SHP77 (cell line): ENCODE measurements around the gene CIC.

Experiments
- DNase-seq, 2 experiments: peaks; one replicate each; lab custom pipeline; 2025; lab: John Stamatoyannopoulos, UW

Gene CIC

DNA sequence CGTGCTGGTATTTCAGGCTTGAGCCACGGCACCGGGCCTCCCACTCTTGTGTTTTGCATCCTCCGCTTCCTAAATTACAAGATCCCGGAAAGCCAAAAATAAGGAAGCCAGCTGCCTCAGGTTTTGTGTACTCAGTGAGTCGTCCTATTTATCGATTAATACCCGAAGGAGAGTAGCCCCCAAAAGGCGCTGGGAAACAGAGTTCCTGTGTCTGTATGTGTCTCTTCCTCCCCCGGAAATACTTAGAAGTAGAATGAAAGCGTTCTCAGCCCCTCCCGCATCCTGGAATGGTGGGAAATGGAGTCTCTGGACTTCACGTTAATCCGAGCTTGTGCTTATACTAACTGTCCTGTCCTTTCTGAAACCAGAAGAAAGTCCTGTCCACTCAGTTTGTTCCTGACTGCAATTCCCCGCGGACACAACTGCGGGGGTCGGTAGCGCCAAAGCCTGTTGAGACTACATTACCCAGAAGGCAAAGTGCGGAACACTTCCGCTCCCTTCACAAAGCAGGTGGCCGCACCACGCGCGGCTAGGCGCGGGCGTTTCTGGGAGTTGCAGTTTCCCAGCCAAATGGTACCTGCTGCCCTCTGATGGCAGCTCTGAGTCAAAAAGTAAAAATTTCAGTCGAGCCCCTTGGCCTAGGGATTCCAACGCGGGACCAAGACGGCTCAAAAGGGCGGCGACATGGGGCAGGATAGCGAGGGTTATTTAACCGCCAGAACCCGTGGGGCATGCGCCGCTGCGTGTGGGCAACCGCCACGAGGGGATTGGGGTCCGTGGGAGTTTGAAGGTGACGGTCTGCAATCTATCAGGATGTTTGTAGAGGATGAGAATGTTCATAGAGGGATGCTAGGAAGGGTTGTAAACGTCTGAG is 24.5 kb upstream of the CIC start:
- peak; percentile 95 for DNase-seq

DNA sequence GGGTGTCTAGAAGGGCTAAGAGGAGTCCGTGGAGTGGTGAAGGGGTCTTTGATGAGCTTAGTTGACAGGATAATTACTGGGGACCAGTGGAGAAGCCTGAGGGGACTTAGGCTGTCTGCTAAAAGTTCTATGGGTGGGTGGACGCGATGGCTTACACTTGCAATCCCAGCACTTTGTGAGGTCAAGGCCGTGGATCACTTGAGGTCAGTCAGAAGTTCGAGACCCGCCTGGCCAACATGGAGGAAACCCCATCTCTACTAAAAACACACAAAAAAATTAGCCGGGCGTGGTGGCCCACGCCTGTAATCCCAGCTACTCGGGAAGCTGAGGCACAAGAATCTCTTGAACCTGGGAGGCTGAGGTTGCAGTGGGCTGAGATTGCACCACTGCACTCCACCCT is 23.8 kb upstream of the CIC start:
- no peak for DNase-seq

DNA sequence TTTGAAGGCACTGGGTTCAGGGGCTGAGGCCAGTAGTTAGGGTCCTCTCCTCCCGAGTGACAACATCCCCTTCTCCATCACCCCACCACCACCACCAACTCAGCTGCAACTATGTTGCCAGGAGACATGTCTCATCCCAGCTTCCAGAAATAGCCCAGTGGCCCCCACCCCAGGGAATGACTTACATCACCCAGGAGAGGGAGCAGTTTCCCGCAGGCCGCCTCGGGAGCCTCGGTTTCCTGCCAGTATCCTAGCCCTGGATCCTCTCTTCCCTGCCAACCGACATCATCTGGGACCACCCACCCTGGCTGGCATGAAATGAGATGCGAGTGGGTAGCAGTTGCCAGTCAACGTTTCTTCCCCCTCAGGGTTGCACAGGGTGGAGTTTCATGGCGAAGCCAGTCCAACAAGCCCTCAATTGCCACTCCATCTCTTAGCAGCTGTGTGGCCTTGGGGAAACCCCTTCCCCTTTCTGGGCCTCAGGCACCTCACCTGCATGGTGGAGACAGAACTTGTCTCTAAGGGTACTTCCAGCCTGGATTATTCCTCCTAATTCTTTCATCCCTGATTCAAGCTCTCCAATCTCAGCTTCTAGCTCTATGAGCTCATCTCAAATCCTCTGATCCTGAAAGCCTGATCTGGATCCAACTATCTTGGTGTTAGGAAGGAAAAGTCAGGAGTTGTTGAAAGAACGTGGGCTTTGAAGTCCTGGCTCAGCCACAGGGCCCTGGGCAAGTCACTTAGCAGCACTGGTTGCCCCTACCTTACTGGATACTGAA is 22.7 kb upstream of the CIC start:
- DNase-seq = peak; percentile 23 to 55

DNA sequence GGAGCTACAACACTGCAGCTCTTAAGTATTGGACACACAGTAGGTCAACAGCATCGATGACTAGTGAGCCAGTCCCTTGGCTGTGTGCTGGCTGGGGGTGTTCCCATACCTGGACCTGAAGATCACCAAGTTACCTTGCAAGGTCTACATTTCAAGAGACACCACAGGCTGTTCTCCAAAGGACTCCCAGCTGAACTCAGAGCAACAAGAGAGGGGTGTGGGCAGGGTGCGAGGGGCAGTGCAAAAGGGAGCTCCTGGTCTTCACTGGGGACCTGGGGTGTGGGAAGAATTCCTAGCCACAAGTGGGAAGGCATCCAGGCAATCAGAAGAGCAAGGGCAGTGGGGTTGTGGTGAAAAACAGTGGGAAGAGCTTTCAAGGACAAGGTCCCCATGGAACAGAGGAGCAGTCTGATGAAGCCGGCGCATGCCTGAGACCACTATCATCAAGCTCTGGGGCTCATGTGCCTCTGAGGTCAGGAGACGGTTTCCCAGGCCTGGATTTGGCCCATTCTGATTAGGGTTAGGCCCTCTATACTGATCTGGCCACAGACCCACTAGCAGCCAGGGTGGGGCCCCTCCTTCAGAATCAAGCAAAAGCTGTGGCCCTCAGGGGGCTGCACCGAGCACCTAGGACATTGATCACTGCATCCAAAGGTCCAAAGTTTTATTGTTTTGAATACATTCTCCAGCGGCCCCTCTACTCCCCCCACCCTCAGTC is 22.0 kb upstream of the CIC start:
- DNase-seq = no peak

DNA sequence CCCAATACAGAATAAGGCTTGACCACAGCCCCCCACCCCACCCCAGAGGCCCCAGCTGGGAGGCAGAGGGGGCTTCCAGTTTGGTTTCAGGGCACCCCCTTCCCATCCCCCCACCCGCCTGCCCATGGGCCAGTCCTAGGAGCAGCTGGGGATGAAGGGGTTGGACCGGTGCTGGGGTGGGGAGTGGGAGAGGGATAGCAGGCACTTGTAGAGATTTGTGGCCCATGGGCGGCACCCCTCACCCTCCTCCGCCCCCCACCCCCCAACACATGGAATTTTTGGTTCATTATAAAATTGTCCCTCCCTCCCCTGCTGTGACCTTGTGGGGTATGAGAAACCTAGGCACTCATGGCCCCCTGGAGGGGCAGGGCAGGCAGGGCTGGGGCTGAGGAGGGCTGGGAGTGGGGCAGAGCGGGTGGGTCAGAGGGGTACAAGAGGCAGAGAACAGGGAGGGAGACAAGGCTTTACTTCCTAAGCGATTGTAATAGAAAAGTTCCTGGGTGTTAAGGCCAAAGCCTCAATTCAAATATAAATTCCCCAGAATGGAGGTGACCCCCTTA is 21.3 kb upstream of the CIC start:
- DNase-seq = no peak

DNA sequence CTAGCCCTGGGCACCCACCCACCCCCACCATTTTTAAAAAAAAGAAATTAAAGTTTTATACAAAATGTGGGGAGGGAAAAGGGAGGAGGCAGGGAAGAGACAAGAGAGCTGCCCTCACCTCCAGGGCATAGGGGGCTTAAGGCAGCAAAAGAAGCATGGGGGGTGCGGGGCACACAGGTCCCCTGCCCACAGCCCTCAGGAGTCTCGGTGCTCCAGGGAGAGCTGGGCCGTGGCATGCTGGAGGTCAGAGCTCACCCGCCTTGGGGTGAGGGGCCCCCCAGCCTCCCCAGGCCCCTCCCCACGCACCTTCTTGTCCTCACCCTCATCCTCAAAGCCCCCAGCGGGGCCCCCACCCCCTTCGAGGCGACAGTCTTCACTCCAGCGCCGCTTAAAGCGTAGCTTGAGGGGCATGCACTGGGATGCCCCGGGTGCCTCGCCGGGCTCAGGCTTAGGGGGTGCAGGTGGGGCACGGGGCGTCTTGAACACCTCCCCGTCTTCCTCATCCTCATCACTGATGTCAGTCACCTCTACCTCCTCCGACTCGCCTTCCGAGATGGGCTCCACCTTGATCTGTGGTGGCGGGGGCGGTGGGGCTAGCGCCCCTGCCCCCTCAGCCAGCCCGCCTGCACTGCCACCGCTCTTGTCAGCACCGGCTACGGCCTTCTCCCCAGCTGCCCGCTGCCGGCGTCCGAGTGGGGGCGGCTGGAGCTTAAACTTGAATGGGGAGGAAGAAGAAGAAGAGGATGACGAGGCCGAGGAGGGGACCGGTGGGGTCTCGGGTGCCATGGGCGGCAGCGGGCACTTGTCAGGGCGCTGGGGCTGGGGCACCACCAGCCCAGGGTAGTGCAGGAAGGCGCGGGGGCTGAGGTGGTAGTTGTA is 20.5 kb upstream of the CIC start:
- no peak for DNase-seq

DNA sequence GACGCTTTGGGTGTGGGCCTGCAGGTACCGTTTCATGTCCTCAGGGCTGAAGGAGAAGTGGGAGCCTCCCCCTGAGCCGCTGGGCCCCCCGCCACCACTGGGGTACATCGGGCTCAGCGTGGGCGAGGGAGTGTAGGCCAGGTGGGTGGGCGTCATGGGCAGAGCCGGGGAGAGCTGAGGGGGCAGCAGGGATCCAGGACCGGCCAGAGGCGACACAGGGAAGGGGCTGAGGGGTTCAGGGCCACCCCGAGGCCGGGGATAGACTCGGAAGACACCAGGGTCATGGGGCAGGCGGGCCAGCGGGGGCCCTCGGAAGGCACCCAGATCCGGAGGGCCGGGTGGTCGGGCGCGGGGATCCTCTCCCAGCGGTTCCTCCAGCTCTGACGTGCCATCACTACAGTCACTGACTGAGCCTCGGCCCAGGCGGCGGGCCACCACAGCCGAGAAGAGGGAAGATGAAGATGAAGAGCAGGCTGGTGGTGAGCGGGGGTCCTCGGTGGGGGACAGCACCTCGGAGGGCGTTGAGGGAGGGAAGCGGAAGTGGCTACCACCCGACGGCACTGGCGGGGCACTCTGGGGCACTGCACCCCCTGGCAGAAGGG is 19.8 kb upstream of the CIC start:
- no peak for DNase-seq

DNA sequence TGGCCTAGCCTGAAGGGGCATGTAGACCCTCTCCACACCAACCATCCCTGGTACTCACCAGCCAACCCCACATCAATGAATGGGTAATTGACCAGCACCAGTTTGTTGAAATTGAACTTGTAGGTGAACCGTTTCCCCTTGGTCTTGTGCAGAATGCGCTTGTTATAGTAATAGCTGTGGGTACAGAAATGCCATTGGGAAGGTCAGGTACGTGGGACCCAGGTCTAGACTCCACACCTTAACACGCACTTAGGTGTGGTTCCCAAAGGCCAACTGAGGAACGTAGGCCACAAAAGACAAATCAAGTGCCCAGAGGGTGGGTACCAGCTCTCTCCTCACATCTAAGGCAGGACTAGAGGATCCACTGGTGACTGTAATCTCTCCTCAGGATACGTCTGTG is 19.3 kb upstream of the CIC start:
- no peak for DNase-seq

DNA sequence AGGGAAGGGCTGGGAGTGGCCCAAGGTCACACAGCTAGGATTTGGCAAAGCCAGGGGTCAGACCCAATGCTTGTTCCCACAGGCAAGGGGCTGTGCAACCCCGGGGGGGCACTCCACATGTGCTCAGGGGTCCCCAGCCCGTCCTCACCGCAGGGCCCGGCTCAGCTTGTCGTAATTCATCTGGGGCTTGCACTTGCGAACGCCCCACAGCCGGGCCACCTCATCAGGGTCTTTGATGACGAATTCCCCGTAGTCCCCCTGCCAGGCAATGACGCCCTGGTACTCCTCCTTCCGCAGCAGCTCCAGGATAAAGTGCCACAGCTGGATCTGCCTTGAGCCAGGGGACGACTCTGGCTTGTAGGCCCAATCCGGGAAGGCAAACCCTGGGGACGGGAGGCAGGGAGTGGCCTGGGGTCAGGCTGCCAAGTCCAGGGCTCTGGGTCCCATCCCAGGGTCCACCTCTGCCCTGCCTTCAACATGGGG is 18.8 kb upstream of the CIC start:
- DNase-seq = no peak

DNA sequence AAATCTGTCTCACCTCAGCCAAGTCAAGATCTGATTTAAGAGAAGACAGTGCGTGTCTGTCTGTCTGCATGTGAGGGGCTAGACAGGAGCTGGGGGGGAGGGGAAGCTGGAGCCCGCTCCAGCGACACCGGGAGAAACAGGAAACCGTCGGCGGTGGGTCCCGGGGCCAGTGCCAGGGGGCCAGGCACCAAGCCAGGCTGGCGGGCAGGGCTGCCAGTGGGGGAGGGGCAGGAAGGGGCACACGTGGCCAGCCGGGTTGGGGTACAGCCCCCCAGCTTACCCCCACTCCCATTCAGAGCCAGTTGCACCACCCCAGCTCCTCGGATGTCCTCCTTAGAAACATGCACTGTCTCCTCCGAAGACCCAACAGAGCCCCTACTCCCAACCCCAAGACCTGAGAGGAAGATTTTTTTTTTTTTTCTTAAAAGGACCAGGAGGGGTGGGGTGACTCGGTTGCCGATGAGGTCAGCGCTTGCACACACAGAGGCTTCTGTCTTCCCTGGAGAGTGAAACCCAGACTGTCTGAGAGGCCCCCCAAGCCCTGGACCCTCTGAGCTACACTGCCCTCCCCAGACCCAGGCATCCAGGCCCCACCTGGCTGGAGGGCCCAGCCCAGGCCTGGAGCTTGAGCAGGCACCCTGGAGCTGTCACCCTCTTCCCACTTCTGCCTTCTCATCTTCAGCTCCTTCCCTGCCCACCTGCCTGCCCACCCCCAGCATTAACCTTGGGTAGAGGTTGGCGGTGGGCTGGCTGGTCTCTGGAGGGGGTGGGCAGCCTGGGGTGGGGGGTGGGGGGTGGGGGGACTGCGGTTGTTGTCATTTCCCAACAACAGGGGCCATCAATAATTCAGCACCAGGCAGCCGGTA is 18.2 kb upstream of the CIC start:
- DNase-seq = no peak

DNA sequence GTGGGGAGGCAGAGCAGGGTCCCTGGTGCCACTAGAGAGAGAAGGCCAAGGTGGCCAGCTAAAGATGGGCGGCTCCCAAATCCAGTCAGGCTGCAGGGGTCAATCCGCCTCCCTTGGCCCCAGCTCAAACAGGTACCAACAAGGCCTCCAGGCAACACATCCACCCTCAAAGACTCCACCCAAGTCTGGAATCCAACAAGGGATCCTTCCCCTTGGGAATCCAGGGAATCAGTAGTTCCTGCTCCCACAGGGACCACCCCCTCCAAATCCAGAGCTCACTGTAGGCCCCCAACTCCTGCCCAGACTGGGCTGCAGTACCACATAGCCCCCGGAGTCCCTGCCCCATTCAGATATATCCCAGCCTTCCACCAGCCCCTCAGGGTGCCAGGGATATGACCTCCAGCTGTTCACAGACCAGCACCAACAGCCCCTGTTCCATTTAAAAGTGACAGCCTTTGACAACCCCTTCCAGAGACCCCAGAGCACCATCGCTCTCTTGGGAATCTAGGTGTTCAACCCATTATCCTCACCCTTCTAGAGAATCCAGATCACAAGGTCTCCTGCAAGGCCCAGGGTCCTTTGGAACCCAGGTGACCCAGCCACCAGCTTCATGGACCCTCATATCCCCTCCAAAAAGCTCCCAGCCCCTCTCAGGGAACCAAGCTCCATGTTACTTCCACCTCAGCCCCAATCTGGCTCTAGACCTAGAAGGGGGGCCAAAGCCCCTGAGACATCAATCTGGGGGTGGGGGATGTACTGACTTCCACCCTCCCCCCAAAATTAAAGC is 17.3 kb upstream of the CIC start:
- no peak for DNase-seq

DNA sequence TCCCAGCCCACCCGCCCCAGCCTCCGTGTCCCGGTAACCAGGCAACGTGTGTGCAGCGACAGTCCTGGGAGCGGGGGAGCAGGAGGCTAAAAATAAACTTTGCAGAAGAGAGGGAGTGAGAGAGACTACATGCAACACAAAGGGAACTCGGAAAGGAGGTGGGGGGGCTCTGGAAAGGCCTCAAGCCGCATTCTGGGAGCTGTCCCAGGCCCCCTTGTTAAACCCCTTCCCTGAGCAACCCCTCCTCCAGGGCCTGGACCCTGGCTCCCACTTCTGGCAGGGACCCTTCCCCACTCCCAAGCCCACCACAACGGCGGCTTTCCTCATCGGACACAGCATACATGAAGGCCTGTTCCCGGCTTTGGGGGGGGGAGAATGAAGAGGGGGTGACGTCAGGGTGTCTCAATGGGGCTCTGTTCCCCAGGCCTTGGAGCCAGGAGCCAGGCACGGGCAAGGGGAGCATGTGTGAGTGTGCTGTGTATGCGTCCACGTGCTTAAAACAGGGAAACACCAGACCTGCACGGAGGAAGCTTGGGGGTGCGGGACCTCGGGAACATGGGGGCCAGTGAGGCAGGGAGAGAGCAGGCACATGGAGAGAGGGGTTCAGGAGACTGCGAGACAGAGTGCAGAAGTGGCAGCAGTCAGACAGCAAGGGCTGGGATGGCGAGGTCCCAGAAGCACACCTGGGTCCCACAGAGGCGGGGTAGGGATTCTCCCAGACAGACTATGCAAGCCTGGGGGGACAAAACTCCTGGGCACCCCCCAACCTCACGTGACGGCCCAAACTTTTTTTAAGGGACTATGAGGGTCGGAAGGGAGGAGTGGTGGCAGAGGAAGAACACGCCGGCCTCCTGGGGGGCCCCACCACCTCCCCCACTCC is 16.4 kb upstream of the CIC start:
- DNase-seq = no peak

DNA sequence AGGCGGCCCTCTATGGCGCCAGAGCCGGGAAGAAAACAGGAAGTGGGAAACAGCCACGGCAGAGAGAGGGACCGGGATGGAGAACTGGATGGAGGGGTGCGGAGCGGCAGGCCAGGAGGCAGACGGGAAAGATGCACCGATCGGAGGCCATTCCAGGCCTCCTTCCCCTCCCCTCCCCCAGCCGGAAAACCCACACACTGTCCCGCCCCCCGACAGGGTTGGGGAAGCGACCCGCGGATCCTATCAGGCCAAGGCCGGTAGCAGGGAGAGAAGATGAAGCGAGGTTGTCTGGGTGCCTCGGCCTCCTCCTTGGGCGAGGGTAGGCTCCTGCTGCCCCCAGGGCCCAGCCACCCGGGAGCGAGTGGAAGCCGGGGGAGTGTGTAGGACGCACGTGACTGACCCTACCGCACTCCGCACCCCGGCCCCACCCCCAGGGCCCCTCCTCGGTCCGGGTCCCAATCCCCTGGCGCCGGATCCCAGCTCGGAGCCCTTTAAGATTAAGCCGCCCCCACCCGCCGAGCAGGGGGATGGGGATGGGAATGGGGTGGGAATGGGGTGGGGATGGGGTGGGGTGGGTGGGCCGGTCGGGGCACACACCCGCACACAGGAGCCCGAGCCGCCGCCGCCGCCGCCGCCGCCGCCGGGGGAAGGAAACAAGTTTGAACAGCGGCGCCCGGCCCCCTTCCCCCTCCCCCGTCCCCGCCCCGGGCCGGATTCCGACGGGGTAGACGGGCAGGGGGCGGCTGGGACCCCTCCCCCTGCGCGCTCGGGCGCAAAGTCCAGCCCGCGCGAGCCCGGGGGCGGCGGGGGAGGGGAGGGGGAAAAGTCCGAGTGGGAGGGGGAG is 15.6 kb upstream of the CIC start:
- peak in 1 of 2 experiments; percentile 16 for DNase-seq

DNA sequence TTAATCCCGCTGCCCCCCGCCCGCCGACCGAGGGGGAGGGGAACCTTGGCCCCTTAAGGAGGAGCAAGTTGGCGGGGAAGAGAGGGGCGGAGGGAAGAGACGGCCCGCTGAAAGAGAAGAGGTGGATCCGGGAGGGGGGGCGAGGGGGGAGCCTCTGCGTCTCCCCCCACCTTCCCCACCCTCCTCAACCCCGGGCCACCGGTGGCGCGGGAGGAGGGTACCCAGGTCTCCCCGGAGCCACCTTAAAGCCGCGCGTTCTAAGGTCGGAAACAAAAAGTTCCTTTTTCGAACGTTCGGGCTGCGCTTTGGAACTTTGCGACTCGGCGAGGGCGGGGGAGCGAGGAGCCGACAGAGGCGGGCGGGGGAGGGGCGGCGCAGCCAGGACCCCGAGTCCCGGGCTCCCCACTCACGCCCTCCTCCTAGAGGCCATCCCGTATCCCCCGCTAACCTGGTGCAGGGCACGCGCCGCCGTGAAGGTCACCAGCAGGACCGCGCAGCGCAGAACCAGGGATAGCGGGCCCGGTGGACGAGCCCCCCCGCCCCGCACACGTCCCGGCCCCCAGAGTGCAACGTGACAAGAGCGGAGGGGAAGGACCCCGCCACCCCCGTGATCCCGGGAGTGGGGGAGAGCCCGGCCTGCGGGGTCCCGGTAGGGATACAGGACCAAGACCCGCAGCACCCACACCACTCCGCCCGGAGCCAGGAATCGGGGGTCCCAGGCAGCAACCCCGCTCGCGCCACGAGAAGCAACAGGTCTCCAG is 14.8 kb upstream of the CIC start:
- DNase-seq = peak; percentile 27 to 30

DNA sequence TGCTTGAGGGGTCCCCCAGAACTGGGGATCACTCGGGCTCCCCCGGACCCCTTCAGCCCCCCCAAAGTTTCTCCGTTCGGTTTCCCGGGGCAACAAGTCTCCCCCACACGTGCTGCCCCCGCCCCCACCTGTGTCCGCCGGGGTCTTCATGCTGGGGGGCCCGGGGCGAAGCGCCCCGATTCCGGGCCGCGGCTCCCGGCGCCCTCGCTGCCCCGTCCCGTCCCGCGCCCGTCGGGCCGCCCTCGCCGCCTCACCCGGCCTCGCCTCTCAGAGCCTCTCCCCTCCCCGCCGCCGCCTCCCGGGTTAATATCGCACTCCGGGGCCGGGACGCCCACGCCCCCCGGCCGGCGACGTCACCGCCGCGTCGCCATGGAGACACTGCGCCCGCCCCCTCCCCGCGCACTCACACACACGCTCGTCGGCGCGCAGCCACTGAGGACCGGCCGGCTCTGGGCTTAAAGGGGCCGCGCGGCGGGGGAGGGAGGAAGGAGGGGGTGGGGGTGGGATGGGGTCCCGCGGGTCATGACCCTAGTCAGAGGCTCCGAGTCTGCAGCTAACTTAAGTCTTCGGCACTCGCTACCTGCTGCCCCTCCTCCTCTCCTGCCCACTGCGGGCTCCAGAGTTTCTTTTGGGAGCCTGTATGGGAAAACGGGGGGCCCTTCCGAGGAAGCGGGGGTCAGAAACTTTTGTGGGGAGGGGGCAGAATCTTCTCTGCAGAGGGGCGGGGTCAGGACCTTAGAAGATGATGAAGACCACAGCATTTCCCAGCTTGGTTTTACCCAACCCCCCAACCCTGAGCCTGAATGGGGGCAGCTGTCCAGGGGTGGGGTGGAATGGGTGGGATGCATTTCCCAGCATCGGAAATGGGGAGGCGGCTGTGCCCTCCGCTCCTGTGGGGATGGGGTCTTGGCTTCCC is 13.9 kb upstream of the CIC start, which contains the start of gene ERF:
TSS of gene ERF (minus strand) at position 279 of the 916 bp plus-strand sequence. CDS start at position 150, 129 bp downstream.
- peak; percentile 69 to 87 for DNase-seq
